Measurements from ENCODE around the gene HSPG2.

Gene HSPG2

GRCh38 chr1:21783679-21784603 lies 153.2 kb downstream of the HSPG2 start:
- H3K9me3 ChIP-seq (ENCODE audit: control insufficient read depth, low read length): no peaks in the 10 kb centered on the region
- H3K79me2 ChIP-seq: peaks cover 17% of the 10 kb centered on the region
- H3K4me1 ChIP-seq: no peaks in the 10 kb centered on the region
- peak overlapping the region; percentile 90 for H3K9ac ChIP-seq
- peak overlapping the region; percentile 99 for H3K27ac ChIP-seq
- no peaks in the 10 kb centered on the region for H3K36me3 ChIP-seq (ENCODE audit: control insufficient read depth, insufficient read depth, low read length)
- peak overlapping the region; percentile 90 for H3K4me3 ChIP-seq (ENCODE audit: low read depth, low read length)
- no peaks in the 10 kb centered on the region for H3K27me3 ChIP-seq (ENCODE audit: control insufficient read depth, insufficient read depth, low read length)
- peak overlapping the region; percentile 89 for H3K4me2 ChIP-seq (ENCODE audit: low read length)
- TF ChIP-seq CTCF (IDR thresholded peaks at IDR 0.05): no peak
- peak overlapping the region; percentile 96 for H2AFZ ChIP-seq

GRCh38 chr1:21782868-21783678 lies 154.0 kb downstream of the HSPG2 start, which contains the start of gene USP48:
USP48 (minus strand) TSS chr1:21783149; CDS start chr1:21782957, 192 bp downstream.
- peak; percentile 7 for TF ChIP-seq CTCF (IDR thresholded peaks at IDR 0.05)
- Histone ChIP-seq H3K9me3 (ENCODE audit: control insufficient read depth, low read length) (no peaks in the 10 kb centered on the region), H3K4me2 (ENCODE audit: low read length) (peak within 1 kb of the TSS; percentile 89), H2AFZ (peak within 1 kb of the TSS; percentile 96), H3K36me3 (ENCODE audit: control insufficient read depth, insufficient read depth, low read length) (no peaks in the 10 kb centered on the region), H3K4me3 (ENCODE audit: low read depth, low read length) (peak within 1 kb of the TSS; percentile 90), H3K9ac (peak within 1 kb of the TSS; percentile 90), H3K79me2 (peaks cover 24% of the 10 kb centered on the region), H3K27me3 (ENCODE audit: control insufficient read depth, insufficient read depth, low read length) (no peaks in the 10 kb centered on the region), H3K27ac (peak within 1 kb of the TSS; percentile 99), H3K4me1 (no peaks in the 10 kb centered on the region)

- Histone ChIP-seq H3K36me3 (ENCODE audit: control insufficient read depth, insufficient read depth, low read length) (no peaks in the 10 kb centered on the region), H3K4me3 (ENCODE audit: low read depth, low read length) (peak overlapping the region; percentile 90), H3K9me3 (ENCODE audit: control insufficient read depth, low read length) (no peaks in the 10 kb centered on the region), H3K4me2 (ENCODE audit: low read length) (peak overlapping the region; percentile 89), H3K4me1 (no peaks in the 10 kb centered on the region), H2AFZ (peak overlapping the region; percentile 62), H3K27me3 (ENCODE audit: control insufficient read depth, insufficient read depth, low read length) (no peaks in the 10 kb centered on the region), H3K79me2 (peaks cover 27% of the 10 kb centered on the region), H3K9ac (no peak overlapping the region), H3K27ac (peak overlapping the region; percentile 99)
- no peak for TF ChIP-seq CTCF (IDR thresholded peaks at IDR 0.05)
These were observed 154.7 kb downstream of the HSPG2 start for GRCh38 chr1:21782349-21782867.

- Histone ChIP-seq H3K27me3 (ENCODE audit: control insufficient read depth, insufficient read depth, low read length) (no peaks in the 10 kb centered on the region), H3K79me2 (peaks cover 31% of the 10 kb centered on the region), H3K36me3 (ENCODE audit: control insufficient read depth, insufficient read depth, low read length) (no peaks in the 10 kb centered on the region), H2AFZ (peak overlapping the region; percentile 62), H3K4me1 (no peaks in the 10 kb centered on the region), H3K27ac (peak overlapping the region; percentile 99), H3K9ac (no peak overlapping the region), H3K4me2 (ENCODE audit: low read length) (peak overlapping the region; percentile 89), H3K4me3 (ENCODE audit: low read depth, low read length) (peak overlapping the region; percentile 90), H3K9me3 (ENCODE audit: control insufficient read depth, low read length) (no peaks in the 10 kb centered on the region)
- no peak for TF ChIP-seq CTCF (IDR thresholded peaks at IDR 0.05)
These were observed 155.2 kb downstream of the HSPG2 start for GRCh38 chr1:21781815-21782348.
